ENCODE measurements around the gene OR52L1.

Gene OR52L1

DNA sequence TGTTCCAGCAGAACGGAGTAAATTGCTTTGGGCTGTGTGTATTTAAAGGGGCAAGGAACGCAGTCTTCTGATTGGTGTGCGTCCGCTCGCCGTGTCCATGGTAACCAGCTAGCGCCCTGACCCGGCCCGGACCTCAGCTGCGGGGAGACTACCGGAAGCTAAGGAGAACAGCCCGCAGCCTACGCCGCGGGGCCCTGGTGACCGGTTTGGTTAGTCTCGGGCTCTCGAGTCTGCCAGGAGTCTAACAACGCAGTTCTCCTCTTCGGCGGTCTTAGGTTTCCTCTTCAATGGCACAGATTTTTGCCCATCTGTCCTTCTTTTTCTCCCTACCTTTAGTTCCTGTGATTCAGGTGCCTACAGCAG lies 48.2 kb downstream of the OR52L1 start:
- DNase-seq: no peak

- no peak for DNase-seq
Observed at GRCh38 chr11:5937868-5938602, 48.8 kb downstream of the OR52L1 start.

Data from 8988T (cell line).